ENCODE measurements around the gene DTHD1.

The DTHD1 gene

GRCh38 chr4:36256398-36256891 is 25.0 kb upstream of the DTHD1 start:
- peak; percentile 55 for ATAC-seq (ENCODE audit: insufficient read depth, low read depth)
- Histone ChIP-seq H4K20me1 (ENCODE audit: insufficient read depth, low read length) (no peaks in the 10 kb centered on the region), H3K4me3 (ENCODE audit: low read depth in 1 of 2, low read length in 2 of 2) (peak overlapping the region in 1 of 2 experiments; percentile 43; a peak in 2 of 4 replicates), H3K27me3 (ENCODE audit: insufficient read depth, low read length, poor library complexity) (no peaks in the 10 kb centered on the region), H3K4me2 (ENCODE audit: insufficient read depth, low read length) (peak overlapping the region; percentile 54), H2AFZ (ENCODE audit: low read depth, low read length) (peak overlapping the region; percentile 69), H3K36me3 (ENCODE audit: insufficient read depth, low read length) (no peaks in the 10 kb centered on the region), H3K79me2 (ENCODE audit: insufficient read depth, low read length) (no peaks in the 10 kb centered on the region), H3K27ac (ENCODE audit: low read length) (peak overlapping the region; percentile 82), H3K9me3 (ENCODE audit: insufficient read depth, low read length, severe bottlenecking) (no peaks in the 10 kb centered on the region), H3K9ac (ENCODE audit: low read depth, low read length) (peak overlapping the region; percentile 47), H3K4me1 (ENCODE audit: insufficient read depth, low read length) (peaks cover 37% of the 10 kb centered on the region)
- DNase-seq: peak; percentile 64
- TF ChIP-seq EZH2 (IDR thresholded peaks at IDR 0.05; ENCODE audit: borderline replicate concordance, low read depth, low read length, severe bottlenecking): no peak
- no peak for TF ChIP-seq CTCF (IDR thresholded peaks at IDR 0.05; ENCODE audit: borderline replicate concordance, extremely low read depth, low read length, poor library complexity, severe bottlenecking)

GRCh38 chr4:36260731-36261130 is 20.7 kb upstream of the DTHD1 start:
- no peaks in the 10 kb centered on the region for H3K27me3 ChIP-seq (ENCODE audit: insufficient read depth, low read length, poor library complexity)
- ATAC-seq (ENCODE audit: insufficient read depth, low read depth): no peak
- no peak overlapping the region for H3K27ac ChIP-seq (ENCODE audit: low read length)
- DNase-seq: no peak
- H3K4me3 ChIP-seq (ENCODE audit: low read depth in 1 of 2, low read length in 2 of 2): no peak overlapping the region
- no peaks in the 10 kb centered on the region for H4K20me1 ChIP-seq (ENCODE audit: insufficient read depth, low read length)
- H3K36me3 ChIP-seq (ENCODE audit: insufficient read depth, low read length): no peaks in the 10 kb centered on the region
- H2AFZ ChIP-seq (ENCODE audit: low read depth, low read length): no peak overlapping the region
- no peaks in the 10 kb centered on the region for H3K9me3 ChIP-seq (ENCODE audit: insufficient read depth, low read length, severe bottlenecking)
- TF ChIP-seq CTCF (IDR thresholded peaks at IDR 0.05; ENCODE audit: borderline replicate concordance, extremely low read depth, low read length, poor library complexity, severe bottlenecking) (no peak), EZH2 (IDR thresholded peaks at IDR 0.05; ENCODE audit: borderline replicate concordance, low read depth, low read length, severe bottlenecking) (no peak)
- no peak overlapping the region for H3K4me2 ChIP-seq (ENCODE audit: insufficient read depth, low read length)
- H3K9ac ChIP-seq (ENCODE audit: low read depth, low read length): no peak overlapping the region
- peaks cover 18% of the 10 kb centered on the region for H3K4me1 ChIP-seq (ENCODE audit: insufficient read depth, low read length)
- H3K79me2 ChIP-seq (ENCODE audit: insufficient read depth, low read length): no peaks in the 10 kb centered on the region

GRCh38 chr4:36264207-36264826 is 17.1 kb upstream of the DTHD1 start:
- Histone ChIP-seq H3K79me2 (ENCODE audit: insufficient read depth, low read length) (no peaks in the 10 kb centered on the region), H3K9me3 (ENCODE audit: insufficient read depth, low read length, severe bottlenecking) (no peaks in the 10 kb centered on the region), H3K4me2 (ENCODE audit: insufficient read depth, low read length) (no peak overlapping the region), H3K36me3 (ENCODE audit: insufficient read depth, low read length) (no peaks in the 10 kb centered on the region), H3K4me3 (ENCODE audit: low read depth in 1 of 2, low read length in 2 of 2) (no peak overlapping the region), H3K27me3 (ENCODE audit: insufficient read depth, low read length, poor library complexity) (no peaks in the 10 kb centered on the region), H4K20me1 (ENCODE audit: insufficient read depth, low read length) (no peaks in the 10 kb centered on the region), H3K27ac (ENCODE audit: low read length) (no peak overlapping the region), H3K4me1 (ENCODE audit: insufficient read depth, low read length) (peaks cover 20% of the 10 kb centered on the region), H3K9ac (ENCODE audit: low read depth, low read length) (no peak overlapping the region), H2AFZ (ENCODE audit: low read depth, low read length) (no peak overlapping the region)
- no peak for TF ChIP-seq EZH2 (IDR thresholded peaks at IDR 0.05; ENCODE audit: borderline replicate concordance, low read depth, low read length, severe bottlenecking)
- TF ChIP-seq CTCF (IDR thresholded peaks at IDR 0.05; ENCODE audit: borderline replicate concordance, extremely low read depth, low read length, poor library complexity, severe bottlenecking): no peak
- DNase-seq (no peak), ATAC-seq (ENCODE audit: insufficient read depth, low read depth) (no peak)
